Measurements from ENCODE around the gene DMAC2L. TPM values are rescaled to one million over a fixed set of nuclear protein-coding genes. Genes with fewer than 3 reads are reported as not detected.

Gene DMAC2L
- total RNA-seq, 1 donor from 2014 or later, result 10.9 TPM

DNA sequence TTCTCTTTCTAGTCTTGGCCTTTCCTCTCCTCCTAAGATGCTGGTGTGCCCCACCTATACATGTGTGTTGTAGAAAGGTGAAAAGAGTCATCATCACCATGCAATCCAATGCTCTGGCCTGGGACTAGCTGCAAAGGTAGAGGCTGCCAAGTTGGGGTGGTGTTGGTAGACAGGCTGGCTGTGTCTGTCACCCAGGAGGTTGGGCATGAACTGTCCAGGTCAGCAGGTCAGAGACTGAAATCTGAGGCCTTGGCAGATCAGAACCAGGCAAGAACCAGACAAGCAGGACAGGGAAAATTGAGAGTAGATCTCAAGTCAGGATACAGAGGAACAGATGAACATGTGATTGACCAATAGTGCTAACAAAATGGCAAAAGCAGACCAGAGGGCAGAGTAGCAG lies 26.3 kb upstream of the DMAC2L start:
- Histone ChIP-seq H3K4me2 (ENCODE audit: low read length) (no peak overlapping the region), H3K9ac (ENCODE audit: low read length) (no peak overlapping the region), H3K4me3 (ENCODE audit: insufficient read depth, low read depth, low read length) (no peak overlapping the region), H3K27ac (ENCODE audit: low read depth, low read length) (no peak overlapping the region), H2AFZ (ENCODE audit: low read depth, low read length) (no peak overlapping the region), H3K79me2 (ENCODE audit: insufficient read depth, low read length) (no peaks in the 10 kb centered on the region), H3K36me3 (ENCODE audit: insufficient read depth, low read length) (no peaks in the 10 kb centered on the region), H4K20me1 (ENCODE audit: insufficient read depth, low read length) (no peaks in the 10 kb centered on the region), H3K9me3 (ENCODE audit: insufficient read depth, low read depth, low read length) (no peaks in the 10 kb centered on the region), H3K27me3 (ENCODE audit: insufficient read depth, low read length) (no peaks in the 10 kb centered on the region), H3K4me1 (ENCODE audit: insufficient read depth, low read length) (no peaks in the 10 kb centered on the region)
- Mint-ChIP-seq H3K4me3 (ENCODE audit: unreplicated experiment) (no peak overlapping the region), H3K36me3 (ENCODE audit: low read depth, unreplicated experiment) (no peaks in the 10 kb centered on the region), H3K27me3 (ENCODE audit: low read depth, unreplicated experiment) (no peaks in the 10 kb centered on the region), H3K9me3 (ENCODE audit: unreplicated experiment) (no peaks in the 10 kb centered on the region), H3K27ac (ENCODE audit: unreplicated experiment) (no peak overlapping the region), H3K4me1 (ENCODE audit: low read depth, unreplicated experiment) (no peaks in the 10 kb centered on the region)
- no peak for TF ChIP-seq EZH2 (IDR thresholded peaks at IDR 0.05; ENCODE audit: insufficient read depth, low read length)
- TF ChIP-seq, protein P1, sequence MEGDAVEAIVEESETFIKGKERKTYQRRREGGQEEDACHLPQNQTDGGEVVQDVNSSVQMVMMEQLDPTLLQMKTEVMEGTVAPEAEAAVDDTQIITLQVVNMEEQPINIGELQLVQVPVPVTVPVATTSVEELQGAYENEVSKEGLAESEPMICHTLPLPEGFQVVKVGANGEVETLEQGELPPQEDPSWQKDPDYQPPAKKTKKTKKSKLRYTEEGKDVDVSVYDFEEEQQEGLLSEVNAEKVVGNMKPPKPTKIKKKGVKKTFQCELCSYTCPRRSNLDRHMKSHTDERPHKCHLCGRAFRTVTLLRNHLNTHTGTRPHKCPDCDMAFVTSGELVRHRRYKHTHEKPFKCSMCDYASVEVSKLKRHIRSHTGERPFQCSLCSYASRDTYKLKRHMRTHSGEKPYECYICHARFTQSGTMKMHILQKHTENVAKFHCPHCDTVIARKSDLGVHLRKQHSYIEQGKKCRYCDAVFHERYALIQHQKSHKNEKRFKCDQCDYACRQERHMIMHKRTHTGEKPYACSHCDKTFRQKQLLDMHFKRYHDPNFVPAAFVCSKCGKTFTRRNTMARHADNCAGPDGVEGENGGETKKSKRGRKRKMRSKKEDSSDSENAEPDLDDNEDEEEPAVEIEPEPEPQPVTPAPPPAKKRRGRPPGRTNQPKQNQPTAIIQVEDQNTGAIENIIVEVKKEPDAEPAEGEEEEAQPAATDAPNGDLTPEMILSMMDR (IDR thresholded peaks at IDR 0.05; ENCODE audit: insufficient read depth, low read depth, low read length), result no peak
- FAIRE-seq, result no peak
- no peak for DNase-seq (ENCODE audit: low read depth)

DNA sequence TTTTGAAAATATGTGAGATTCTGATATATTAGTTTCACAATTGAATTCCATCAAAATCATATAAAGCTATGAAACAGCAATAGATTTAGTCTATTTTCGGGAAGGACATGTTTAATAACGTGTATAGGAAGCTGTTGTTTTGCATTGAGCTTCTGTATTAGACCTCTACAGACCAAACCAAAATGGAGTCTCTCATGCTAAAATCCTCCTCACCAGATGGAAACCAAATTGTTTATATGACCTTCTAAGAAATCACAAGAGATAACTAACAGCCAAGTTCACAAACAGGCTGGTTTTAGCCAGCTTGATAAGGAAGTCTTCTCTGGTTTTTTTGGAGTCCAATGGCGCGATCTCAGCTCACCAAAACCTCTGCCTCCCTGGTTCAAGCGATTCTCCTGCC lies 24.0 kb upstream of the DMAC2L start:
- H3K27ac Mint-ChIP-seq (ENCODE audit: unreplicated experiment), result no peak overlapping the region
- H3K27me3 Mint-ChIP-seq (ENCODE audit: low read depth, unreplicated experiment), result no peaks in the 10 kb centered on the region

DNA sequence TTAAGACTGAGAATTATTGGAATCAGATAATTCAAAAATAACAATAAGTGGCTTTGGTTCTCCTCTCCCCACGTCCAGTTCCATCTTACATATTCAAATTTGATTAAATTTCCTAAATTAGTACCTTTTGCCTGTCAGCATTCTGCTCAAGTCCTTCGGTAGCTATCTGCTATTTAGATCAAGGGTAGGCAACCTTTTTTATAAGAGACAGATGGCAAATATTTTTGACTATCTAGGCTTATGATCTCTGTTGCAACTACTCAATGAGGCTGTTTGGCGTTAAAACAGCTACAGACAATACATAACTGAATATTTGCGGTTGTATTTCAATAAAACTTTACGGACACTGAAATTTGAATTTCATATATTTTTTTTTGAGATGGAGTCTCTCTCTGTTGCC lies 21.8 kb upstream of the DMAC2L start:
- TF ChIP-seq, protein P1 (IDR thresholded peaks at IDR 0.05; ENCODE audit: insufficient read depth, low read depth, low read length), result no peak
- TF ChIP-seq EZH2 (IDR thresholded peaks at IDR 0.05; ENCODE audit: insufficient read depth, low read length), result no peak
- no peak overlapping the region for H3K4me3 ChIP-seq (ENCODE audit: insufficient read depth, low read depth, low read length)
- no peaks in the 10 kb centered on the region for H3K27me3 Mint-ChIP-seq (ENCODE audit: low read depth, unreplicated experiment)
- H3K36me3 ChIP-seq (ENCODE audit: insufficient read depth, low read length), result no peaks in the 10 kb centered on the region
- no peak overlapping the region for H3K4me3 Mint-ChIP-seq (ENCODE audit: unreplicated experiment)
- DNase-seq (ENCODE audit: low read depth) (no peak), FAIRE-seq (no peak)
- no peaks in the 10 kb centered on the region for H3K27me3 ChIP-seq (ENCODE audit: insufficient read depth, low read length)
- peaks cover 2% of the 10 kb centered on the region for H3K9me3 Mint-ChIP-seq (ENCODE audit: unreplicated experiment)
- no peak overlapping the region for H3K9ac ChIP-seq (ENCODE audit: low read length)
- no peak overlapping the region for H3K27ac ChIP-seq (ENCODE audit: low read depth, low read length)
- H3K4me1 ChIP-seq (ENCODE audit: insufficient read depth, low read length), result no peaks in the 10 kb centered on the region
- H3K36me3 Mint-ChIP-seq (ENCODE audit: low read depth, unreplicated experiment), result peaks cover 2% of the 10 kb centered on the region
- H3K27ac Mint-ChIP-seq (ENCODE audit: unreplicated experiment), result no peak overlapping the region
- no peaks in the 10 kb centered on the region for H3K9me3 ChIP-seq (ENCODE audit: insufficient read depth, low read depth, low read length)
- no peaks in the 10 kb centered on the region for H3K79me2 ChIP-seq (ENCODE audit: insufficient read depth, low read length)
- H3K4me2 ChIP-seq (ENCODE audit: low read length), result no peak overlapping the region
- H2AFZ ChIP-seq (ENCODE audit: low read depth, low read length), result no peak overlapping the region
- H3K4me1 Mint-ChIP-seq (ENCODE audit: low read depth, unreplicated experiment), result no peaks in the 10 kb centered on the region
- no peaks in the 10 kb centered on the region for H4K20me1 ChIP-seq (ENCODE audit: insufficient read depth, low read length)

More for the DNA sequence above, 24.0 kb upstream of the DMAC2L start:
- Mint-ChIP-seq H3K4me3 (ENCODE audit: unreplicated experiment) (no peak overlapping the region), H3K9me3 (ENCODE audit: unreplicated experiment) (peaks cover 2% of the 10 kb centered on the region), H3K4me1 (ENCODE audit: low read depth, unreplicated experiment) (no peaks in the 10 kb centered on the region), H3K36me3 (ENCODE audit: low read depth, unreplicated experiment) (no peaks in the 10 kb centered on the region)
- Histone ChIP-seq H3K27ac (ENCODE audit: low read depth, low read length) (no peak overlapping the region), H3K4me3 (ENCODE audit: insufficient read depth, low read depth, low read length) (no peak overlapping the region), H3K36me3 (ENCODE audit: insufficient read depth, low read length) (no peaks in the 10 kb centered on the region), H3K9ac (ENCODE audit: low read length) (no peak overlapping the region), H3K4me1 (ENCODE audit: insufficient read depth, low read length) (no peaks in the 10 kb centered on the region), H3K9me3 (ENCODE audit: insufficient read depth, low read depth, low read length) (no peaks in the 10 kb centered on the region), H2AFZ (ENCODE audit: low read depth, low read length) (no peak overlapping the region), H3K79me2 (ENCODE audit: insufficient read depth, low read length) (no peaks in the 10 kb centered on the region), H3K27me3 (ENCODE audit: insufficient read depth, low read length) (no peaks in the 10 kb centered on the region), H4K20me1 (ENCODE audit: insufficient read depth, low read length) (no peaks in the 10 kb centered on the region), H3K4me2 (ENCODE audit: low read length) (no peak overlapping the region)
- no peak for FAIRE-seq
- TF ChIP-seq, protein P1 (IDR thresholded peaks at IDR 0.05; ENCODE audit: insufficient read depth, low read depth, low read length), result no peak
- TF ChIP-seq EZH2 (IDR thresholded peaks at IDR 0.05; ENCODE audit: insufficient read depth, low read length), result no peak
- DNase-seq (ENCODE audit: low read depth), result no peak
